NCI-H146 treated with DMSO at 0.1 percent for 48 hours (cell line): ENCODE measurements around the gene LGR4.

ENCODE experiments used
- DNase-seq: peaks from one replicate; lab custom pipeline; 2025; ENCODE audit not compliant: unreplicated experiment; lab: John Stamatoyannopoulos, UW

The LGR4 gene

GRCh38 chr11:27487706-27488105 lies 15.1 kb upstream of the LGR4 start:
- DNase-seq = no peak

DNA sequence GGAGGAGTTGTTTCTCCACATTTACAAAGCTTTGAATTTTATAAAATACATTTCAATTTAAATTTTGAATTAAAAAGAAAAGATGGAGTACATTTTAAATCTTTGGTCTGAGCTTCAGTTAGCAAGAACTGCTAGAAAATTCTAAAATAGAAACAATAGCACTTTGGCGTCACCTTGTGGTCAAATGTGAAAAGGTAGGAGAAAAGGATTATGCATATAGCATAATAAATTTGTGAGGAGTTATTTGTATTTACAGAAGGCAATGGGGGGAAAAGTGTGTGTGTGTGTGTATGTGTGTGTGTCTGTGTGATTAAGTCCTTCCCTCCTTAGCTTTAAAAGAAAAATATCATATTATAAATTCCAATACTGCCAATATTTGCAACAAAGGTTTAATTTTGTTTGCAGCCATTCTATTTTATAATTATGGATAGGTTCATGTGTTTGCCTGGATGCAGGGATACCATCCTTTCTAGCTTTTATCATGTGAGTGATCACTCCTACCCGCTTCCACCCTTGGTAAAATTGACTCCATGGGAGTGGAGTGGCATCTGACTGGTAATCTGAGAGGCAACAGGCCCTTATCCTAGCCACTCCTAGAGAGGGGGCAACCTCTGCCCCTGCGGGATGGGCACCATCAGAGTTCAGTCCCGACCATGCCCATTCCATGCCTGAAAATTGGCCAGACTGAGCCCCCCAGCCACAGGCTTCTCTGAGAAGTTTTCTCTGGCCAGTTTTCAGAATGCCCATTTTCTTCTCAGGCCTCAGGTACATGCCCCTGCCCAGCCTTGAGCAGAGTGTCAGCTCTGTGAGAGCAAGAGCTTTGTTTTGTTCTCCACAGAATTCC lies 13.6 kb upstream of the LGR4 start:
- DNase-seq = peak; percentile 25

GRCh38 chr11:27482793-27483192 lies 10.2 kb upstream of the LGR4 start:
- DNase-seq = no peak

DNA sequence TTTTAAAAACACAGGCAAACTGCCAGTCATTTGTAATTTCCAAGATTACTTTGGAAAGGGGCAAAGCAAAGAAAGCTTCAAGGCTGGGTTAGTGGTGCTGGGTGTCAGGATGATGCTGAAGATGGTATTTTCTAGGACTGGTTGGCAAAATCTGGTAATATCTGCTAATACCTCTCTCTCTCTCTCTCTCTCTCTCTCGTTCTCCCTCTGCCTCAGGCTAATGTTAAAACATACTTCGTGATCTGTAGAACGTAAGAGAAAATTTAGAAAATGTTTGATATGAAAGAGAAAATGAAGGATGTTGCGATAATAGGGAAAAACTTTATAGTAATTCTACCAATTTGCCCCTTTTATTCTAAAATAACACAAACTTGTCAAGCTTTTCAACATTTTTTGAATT lies 9.4 kb upstream of the LGR4 start:
- no peak for DNase-seq

- DNase-seq = no peak
Measured at GRCh38 chr11:27477831-27478230, 5.2 kb upstream of the LGR4 start.

- DNase-seq = no peak
Measured at GRCh38 chr11:27477243-27477642, 4.7 kb upstream of the LGR4 start.

GRCh38 chr11:27475622-27476021 lies 3.0 kb upstream of the LGR4 start:
- DNase-seq = no peak

DNA sequence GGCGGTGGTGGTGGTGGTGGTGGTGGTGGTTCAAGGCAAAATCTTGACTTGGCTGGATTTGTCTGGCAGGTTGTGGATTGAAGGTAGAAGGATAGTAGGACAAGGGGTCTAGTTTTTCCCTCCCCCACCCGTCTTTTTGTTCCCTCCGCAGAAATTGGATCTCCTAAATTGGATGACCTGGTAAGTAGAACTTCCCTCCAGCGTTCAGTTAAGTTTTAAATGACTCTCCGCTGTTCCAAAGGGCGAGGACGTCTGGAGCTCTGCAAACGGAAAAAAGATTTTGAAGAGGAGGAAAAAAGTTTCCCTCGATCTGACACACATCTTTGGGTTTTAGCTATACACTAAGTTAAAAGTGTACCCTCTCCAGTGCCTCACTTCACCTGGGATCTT lies 422 bp upstream of the LGR4 start:
- no peak for DNase-seq

GRCh38 chr11:27471589-27472397 lies 797 bp downstream of the LGR4 start:
- peak; percentile 14 for DNase-seq

GRCh38 chr11:27470826-27471588 lies 1.6 kb downstream of the LGR4 start:
- DNase-seq = no peak

DNA sequence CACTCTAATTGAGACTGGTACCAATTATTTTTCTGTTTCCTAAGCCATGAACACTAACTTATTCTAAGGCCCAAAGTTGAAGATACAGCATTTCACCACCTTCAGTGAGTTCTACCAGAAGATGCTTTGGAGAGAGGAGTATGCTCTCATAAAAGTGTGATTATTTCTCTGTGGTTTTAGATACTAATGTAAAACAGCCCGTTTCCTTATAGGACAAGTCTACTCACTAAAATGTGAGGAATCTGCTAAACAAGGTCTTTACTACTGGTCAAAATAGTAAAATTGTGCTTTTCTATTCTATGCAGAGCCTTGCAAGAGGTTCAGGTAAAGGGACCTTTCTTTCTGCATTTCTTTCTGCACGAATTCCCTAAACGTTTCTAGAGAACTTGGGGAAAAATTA lies 2.4 kb downstream of the LGR4 start:
- no peak for DNase-seq

DNA sequence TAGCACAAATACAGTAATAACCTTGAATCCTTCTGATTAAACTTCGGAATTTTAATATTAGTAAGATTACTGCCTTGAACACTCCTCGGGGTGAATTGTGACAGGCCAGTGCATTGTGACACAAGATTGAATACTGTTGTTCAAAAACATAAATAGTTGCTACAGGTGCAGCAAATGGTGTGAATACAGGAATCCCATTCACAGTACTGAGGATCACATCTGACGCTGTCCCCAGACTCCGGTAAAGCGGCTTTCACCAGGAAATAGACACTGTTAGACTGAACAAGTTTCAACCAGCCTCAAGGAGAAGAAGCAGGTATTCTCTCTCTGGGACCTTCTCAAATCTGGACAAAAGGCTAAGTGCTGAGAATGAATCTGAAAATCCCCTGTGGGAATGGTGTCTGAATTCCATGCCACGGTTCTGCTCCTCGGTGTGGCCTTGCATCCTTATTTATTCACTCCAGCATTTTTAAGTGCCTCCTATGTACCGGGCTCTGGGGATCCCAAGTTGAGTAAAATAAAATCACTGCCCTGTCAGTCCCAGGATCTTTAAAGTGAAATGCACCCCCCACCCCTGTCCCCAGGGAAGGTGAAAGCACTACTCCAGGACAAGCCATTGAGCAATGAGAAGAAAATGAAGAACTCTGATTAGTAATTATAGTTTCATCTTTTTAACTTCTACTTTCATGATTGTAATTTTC lies 3.4 kb downstream of the LGR4 start:
- DNase-seq = no peak

DNA sequence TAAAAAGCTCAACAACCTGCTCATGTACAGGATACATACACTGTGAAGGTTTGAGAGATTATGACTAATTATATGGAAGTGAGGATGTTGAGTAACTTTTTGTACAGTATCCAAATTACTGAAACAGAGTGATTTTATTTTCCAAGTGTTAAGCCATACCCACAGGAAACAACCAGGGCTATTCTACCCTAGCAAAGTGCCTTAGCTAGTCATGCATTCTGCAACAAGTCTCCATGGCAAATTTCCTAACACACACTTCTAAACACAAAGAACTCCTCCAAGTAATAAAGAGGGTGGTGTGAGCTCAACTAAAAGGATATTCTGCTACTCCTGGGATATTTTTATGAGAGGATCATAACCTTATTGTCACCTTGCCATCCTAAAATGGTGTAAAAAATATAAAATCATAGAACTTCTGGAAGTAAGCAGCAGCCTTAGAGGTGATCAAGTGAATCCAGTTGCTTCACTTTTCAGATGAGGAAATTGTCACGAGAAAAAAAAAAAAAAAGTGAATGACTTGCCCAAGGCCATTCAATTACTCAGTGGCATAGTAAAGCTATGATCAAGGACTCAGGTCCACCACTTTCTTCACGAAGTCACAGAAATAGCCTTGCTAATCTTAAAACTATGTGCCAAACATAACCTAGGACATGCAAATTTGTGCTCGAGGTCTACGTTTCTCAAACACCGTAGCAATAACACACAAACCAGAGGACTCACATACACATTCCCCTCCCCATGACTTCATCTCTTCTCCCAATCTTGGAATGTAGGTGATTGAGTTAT lies 4.2 kb downstream of the LGR4 start:
- DNase-seq = no peak

- no peak for DNase-seq
Measured at GRCh38 chr11:27467181-27467913, 5.2 kb downstream of the LGR4 start.

DNA sequence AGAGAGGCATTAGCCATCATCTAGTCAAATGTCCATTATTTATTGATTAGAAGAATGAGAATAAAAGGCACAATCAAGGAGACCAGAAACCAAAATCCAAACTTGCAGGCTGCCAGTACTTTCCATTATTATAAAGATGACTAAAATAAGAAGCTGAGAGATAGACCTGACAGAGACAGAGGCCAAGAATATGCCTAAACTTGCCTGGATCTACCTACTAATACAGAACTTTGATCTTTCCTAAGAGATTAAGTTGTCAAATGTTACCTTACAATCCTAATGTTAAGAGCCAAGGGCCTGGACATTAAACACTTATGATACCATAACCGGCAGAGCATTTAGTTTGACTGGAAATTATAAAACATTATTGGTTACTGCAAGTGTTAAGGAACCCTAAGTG lies 6.2 kb downstream of the LGR4 start:
- no peak for DNase-seq

DNA sequence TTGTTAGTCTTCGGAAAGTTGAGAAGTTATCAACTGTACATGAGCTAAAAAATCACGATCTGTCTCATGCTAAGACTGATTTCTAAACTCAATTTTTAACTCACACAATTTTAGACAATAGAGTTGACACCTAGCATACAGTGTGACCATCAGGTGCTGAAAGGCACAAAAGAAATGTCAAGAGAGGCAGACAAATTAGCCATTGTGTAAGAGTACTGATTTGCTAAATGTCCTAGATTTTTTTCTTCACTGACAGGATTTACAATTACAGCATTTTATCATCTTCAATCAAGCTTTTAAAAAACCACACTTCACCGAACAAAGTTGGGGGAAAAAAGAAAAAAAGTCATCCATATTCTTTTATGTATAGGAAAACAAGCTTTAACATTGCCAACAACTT lies 7.0 kb downstream of the LGR4 start:
- DNase-seq = peak; percentile 55

DNA sequence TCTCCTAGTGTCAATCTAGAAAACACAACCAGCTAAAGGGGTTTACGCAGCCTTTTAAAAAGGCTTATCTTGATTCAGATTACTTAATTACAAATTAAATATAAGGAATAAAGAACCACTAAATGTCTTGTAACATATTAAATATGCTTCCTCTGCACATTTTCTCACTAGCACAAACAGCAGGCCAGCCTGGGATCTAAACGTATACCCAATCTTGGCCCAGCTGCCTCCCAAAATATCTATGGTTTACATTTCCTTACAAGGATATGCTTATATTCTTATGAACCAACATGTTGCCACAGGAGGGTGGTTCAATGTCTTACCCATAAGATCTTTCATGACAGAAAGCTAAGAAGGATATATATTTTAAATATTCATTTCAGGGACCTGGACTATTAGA lies 7.7 kb downstream of the LGR4 start:
- no peak for DNase-seq

DNA sequence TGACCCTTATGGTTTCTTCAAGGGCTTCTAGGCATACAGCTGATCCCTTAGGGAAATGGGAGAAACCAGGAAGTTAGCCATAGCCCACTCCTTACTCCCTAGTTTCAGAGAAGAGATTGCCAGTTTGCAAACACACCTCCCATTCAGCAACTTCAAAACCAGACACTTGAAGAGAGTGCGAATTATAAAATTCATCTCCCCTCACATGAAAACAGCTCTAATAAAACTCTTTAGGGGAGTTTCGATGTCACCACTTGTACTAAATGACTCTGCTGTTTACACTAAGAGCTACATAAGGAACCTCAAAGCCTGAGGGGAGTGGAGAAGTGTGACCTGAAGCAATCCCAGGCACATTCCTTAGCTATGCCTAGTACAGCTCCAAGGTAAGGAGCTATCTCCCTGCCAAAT lies 8.3 kb downstream of the LGR4 start:
- DNase-seq = no peak

GRCh38 chr11:27462543-27462942 lies 10.0 kb downstream of the LGR4 start:
- no peak for DNase-seq
